Astrocyte (in vitro differentiated cells and primary cell): ENCODE results near the gene EIF4ENIF1. TPM values are rescaled to one million over a fixed set of nuclear protein-coding genes. Genes with fewer than 3 reads are reported as not detected.

Experiments
- DNase-seq: peaks from one replicate; pipeline ENCODE4 v3.0.0-alpha.2; 2010; ENCODE audit warnings: low read depth
- FAIRE-seq: peaks from 2 replicates; lab custom pipeline; 2011; peaks lifted over from hg19 to GRCh38; lab: Jason Lieb, UNC
- H2AFZ ChIP-seq: 2 replicates; pipeline ENCODE4 v1.6.0; 2012; ENCODE audit warnings: low read depth, low read length, inconsistent platforms
- H3K27ac ChIP-seq: 2 replicates; pipeline ENCODE4 v1.5.1; 2011; ENCODE audit warnings: low read depth, low read length, inconsistent platforms
- H3K27me3 ChIP-seq: 2 replicates; pipeline ENCODE4 v1.6.0; 2011; ENCODE audit warnings: low read length, inconsistent platforms; ENCODE audit not compliant: insufficient read depth
- H3K36me3 ChIP-seq: 2 replicates; pipeline ENCODE4 v1.5.1; 2011; ENCODE audit warnings: low read length, inconsistent platforms; ENCODE audit not compliant: insufficient read depth
- H3K4me1 ChIP-seq: 2 replicates; pipeline ENCODE4 v1.5.1; 2011; ENCODE audit warnings: low read length, inconsistent platforms; ENCODE audit not compliant: insufficient read depth
- H3K4me2 ChIP-seq: 2 replicates; pipeline ENCODE4 v1.6.0; 2012; ENCODE audit warnings: low read length, inconsistent platforms
- H3K4me3 ChIP-seq: 2 replicates; pipeline ENCODE4 v1.5.1; 2011; ENCODE audit warnings: low read depth, mild to moderate bottlenecking, low read length, inconsistent platforms; ENCODE audit not compliant: insufficient read depth
- H3K79me2 ChIP-seq: 2 replicates; pipeline ENCODE4 v1.6.0; 2012; ENCODE audit warnings: mild to moderate bottlenecking, low read length, inconsistent platforms; ENCODE audit not compliant: insufficient read depth
- H3K9ac ChIP-seq: 2 replicates; pipeline ENCODE4 v1.6.0; 2012; ENCODE audit warnings: mild to moderate bottlenecking, low read length, inconsistent platforms
- H3K9me3 ChIP-seq: 2 replicates; pipeline ENCODE4 v1.5.1; 2012; ENCODE audit warnings: low read depth, mild to moderate bottlenecking, low read length, inconsistent platforms; ENCODE audit not compliant: insufficient read depth
- H4K20me1 ChIP-seq: 2 replicates; pipeline ENCODE4 v1.6.0; 2012; ENCODE audit warnings: low read length, inconsistent platforms; ENCODE audit not compliant: insufficient read depth
- H3K27ac Mint-ChIP-seq: one replicate; pipeline ENCODE4 v1.8.0; 2021; ENCODE audit warnings: mild to moderate bottlenecking, mixed read lengths; ENCODE audit not compliant: unreplicated experiment
- H3K27me3 Mint-ChIP-seq: one replicate; pipeline ENCODE4 v1.8.0; 2021; ENCODE audit warnings: low read depth, mixed read lengths; ENCODE audit not compliant: unreplicated experiment
- H3K36me3 Mint-ChIP-seq: one replicate; pipeline ENCODE4 v1.8.0; 2021; ENCODE audit warnings: low read depth, mixed read lengths; ENCODE audit not compliant: unreplicated experiment
- H3K4me1 Mint-ChIP-seq: one replicate; pipeline ENCODE4 v1.8.0; 2021; ENCODE audit warnings: low read depth, mixed read lengths; ENCODE audit not compliant: unreplicated experiment
- H3K4me3 Mint-ChIP-seq: one replicate; pipeline ENCODE4 v1.8.0; 2021; ENCODE audit warnings: mild to moderate bottlenecking, moderate library complexity, mixed read lengths; ENCODE audit not compliant: unreplicated experiment
- H3K9me3 Mint-ChIP-seq: one replicate; pipeline ENCODE4 v1.8.0; 2021; ENCODE audit warnings: mild to moderate bottlenecking, mixed read lengths; ENCODE audit not compliant: unreplicated experiment
- EZH2 ChIP-seq: IDR thresholded peaks from 2 replicates; pipeline ENCODE4 v1.6.1; 2012; ENCODE audit warnings: mild to moderate bottlenecking, low read length, inconsistent platforms; ENCODE audit not compliant: insufficient read depth
- total RNA-seq: library from RNA; stranded (reverse); gene quantifications from 2 replicates; pipeline ENCODE4 v1.2.1, GENCODE V29; 2021
- TF ChIP-seq, protein P1 (sequence below): IDR thresholded peaks from 2 replicates; pipeline ENCODE4 v1.5.1; 2011; ENCODE audit warnings: low read depth, mild to moderate bottlenecking, inconsistent platforms, low read length, moderate library complexity; ENCODE audit not compliant: insufficient read depth

The EIF4ENIF1 gene
- total RNA-seq, 1 donor from 2014 or later, result 27.0 TPM

DNA sequence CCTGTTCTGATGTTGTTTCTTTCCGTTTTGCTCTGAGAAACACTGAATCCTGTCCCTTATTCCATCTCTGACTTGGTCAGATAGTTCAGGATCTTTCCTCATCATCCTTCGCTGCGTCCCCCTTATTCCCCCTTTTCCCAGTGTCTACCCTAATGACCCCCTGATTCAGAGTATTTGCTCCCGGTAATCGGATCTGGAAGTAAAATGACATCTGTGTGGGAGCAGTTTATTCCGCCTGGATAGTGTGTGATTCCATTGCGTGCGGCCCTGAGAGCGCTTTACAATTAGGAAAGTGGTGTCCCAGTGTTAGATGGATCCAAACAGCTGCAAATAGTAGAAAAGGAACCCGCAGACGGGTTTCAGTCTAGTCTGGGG, 89.6 kb downstream of the EIF4ENIF1 start:
- Mint-ChIP-seq H3K4me3 (peak overlapping the region; percentile 95), H3K27ac (peak overlapping the region; percentile 94), H3K4me1 (peaks cover 2% of the 10 kb centered on the region), H3K27me3 (no peaks in the 10 kb centered on the region), H3K36me3 (no peaks in the 10 kb centered on the region), H3K9me3 (no peaks in the 10 kb centered on the region)
- TF ChIP-seq, protein P1, sequence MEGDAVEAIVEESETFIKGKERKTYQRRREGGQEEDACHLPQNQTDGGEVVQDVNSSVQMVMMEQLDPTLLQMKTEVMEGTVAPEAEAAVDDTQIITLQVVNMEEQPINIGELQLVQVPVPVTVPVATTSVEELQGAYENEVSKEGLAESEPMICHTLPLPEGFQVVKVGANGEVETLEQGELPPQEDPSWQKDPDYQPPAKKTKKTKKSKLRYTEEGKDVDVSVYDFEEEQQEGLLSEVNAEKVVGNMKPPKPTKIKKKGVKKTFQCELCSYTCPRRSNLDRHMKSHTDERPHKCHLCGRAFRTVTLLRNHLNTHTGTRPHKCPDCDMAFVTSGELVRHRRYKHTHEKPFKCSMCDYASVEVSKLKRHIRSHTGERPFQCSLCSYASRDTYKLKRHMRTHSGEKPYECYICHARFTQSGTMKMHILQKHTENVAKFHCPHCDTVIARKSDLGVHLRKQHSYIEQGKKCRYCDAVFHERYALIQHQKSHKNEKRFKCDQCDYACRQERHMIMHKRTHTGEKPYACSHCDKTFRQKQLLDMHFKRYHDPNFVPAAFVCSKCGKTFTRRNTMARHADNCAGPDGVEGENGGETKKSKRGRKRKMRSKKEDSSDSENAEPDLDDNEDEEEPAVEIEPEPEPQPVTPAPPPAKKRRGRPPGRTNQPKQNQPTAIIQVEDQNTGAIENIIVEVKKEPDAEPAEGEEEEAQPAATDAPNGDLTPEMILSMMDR, result no peak
- no peak for TF ChIP-seq EZH2
- Histone ChIP-seq H3K4me2 (peak overlapping the region; percentile 95), H4K20me1 (peaks cover 28% of the 10 kb centered on the region), H3K9me3 (no peaks in the 10 kb centered on the region), H3K36me3 (peaks cover 15% of the 10 kb centered on the region), H3K9ac (peak overlapping the region; percentile 99), H3K4me1 (peaks cover 5% of the 10 kb centered on the region), H3K27ac (peak overlapping the region; percentile 88), H3K4me3 (peak overlapping the region; percentile 97), H3K79me2 (peaks cover 52% of the 10 kb centered on the region), H2AFZ (peak overlapping the region; percentile 89), H3K27me3 (no peaks in the 10 kb centered on the region)
- DNase-seq (peak; percentile 33), FAIRE-seq (no peak)

DNA sequence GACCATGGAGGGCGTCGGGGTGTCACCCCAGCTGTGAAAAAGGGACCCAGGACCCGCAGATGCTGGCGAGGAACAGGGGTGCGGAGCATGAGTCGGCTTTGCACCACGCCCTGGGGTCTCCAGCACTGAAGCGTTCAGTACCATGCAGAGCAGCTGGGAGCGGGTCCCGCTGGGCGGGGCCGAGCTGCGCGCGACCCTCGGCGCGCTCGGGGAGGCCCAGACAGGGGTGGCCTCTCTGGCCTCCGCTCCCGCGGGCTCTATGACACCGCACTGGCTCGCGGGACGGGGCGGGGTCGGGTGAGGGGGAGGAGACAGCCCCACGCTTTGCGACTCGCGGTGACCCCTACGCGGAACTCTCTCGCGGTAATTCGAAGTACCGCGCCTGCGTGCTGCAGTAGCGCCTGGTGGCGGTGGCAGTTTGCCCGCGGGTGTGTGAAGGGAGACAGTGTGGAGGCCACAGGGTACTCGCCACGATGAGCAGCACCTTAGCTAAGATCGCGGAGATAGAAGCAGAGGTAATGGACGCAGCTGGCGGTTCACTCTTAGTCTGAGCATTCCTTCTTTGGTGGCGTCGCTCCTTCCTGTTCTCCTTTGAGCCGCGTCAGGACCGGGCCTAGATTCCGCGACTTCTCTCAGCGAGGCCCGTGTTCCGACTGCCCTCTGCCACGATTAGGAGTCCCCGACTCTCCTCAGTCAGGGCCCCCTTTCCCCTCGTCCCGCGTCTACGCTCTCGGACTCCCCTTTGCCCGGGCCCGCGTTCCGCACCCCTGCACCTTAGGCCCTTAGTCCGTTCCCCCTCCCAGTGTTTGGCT, 90.2 kb downstream of the EIF4ENIF1 start, which contains the start of gene DRG1:
Gene DRG1 (plus strand): TSS at position 394 of the 812 bp plus-strand sequence. CDS start 80 bp downstream, at position 474.
- Mint-ChIP-seq H3K4me1 (peaks cover 3% of the 10 kb centered on the region), H3K36me3 (no peaks in the 10 kb centered on the region), H3K27me3 (no peaks in the 10 kb centered on the region), H3K9me3 (no peaks in the 10 kb centered on the region), H3K4me3 (peak within 1 kb of the TSS; percentile 95), H3K27ac (peak within 1 kb of the TSS; percentile 94)
- H3K27me3 ChIP-seq, result no peaks in the 10 kb centered on the region
- peak; percentile 80 for DNase-seq
- peak within 1 kb of the TSS; percentile 95 for H3K4me2 ChIP-seq
- peak within 1 kb of the TSS; percentile 89 for H2AFZ ChIP-seq
- peaks cover 5% of the 10 kb centered on the region for H3K4me1 ChIP-seq
- H4K20me1 ChIP-seq, result peaks cover 28% of the 10 kb centered on the region
- FAIRE-seq, result peak; percentile 37
- H3K79me2 ChIP-seq, result peaks cover 48% of the 10 kb centered on the region
- peak within 1 kb of the TSS; percentile 88 for H3K27ac ChIP-seq
- H3K4me3 ChIP-seq, result peak within 1 kb of the TSS; percentile 97
- H3K36me3 ChIP-seq, result peaks cover 11% of the 10 kb centered on the region
- no peaks in the 10 kb centered on the region for H3K9me3 ChIP-seq
- H3K9ac ChIP-seq, result peak within 1 kb of the TSS; percentile 99
- no peak for TF ChIP-seq EZH2
- TF ChIP-seq, protein P1, result no peak

DNA sequence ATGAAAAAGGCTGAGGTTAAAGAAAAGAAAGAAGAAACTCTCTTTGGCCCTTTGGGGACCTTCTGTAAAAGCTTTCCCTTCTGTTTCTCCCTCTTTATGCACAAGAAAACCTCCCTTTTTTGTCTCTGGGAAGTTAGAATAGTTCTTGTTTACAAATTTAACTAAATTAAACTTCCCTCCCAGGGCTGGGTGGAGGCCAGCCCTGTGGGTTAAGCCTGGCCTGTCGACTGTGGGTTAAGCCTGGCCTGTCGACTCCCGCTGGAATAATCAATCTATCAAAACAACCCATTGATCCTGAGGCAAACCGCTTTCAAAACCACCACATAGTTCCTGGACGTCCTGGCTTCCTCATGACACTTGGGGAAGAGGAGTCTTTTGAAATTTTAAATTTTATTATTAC, 91.4 kb downstream of the EIF4ENIF1 start:
- H3K9me3 Mint-ChIP-seq, result peaks cover 2% of the 10 kb centered on the region
- H3K36me3 Mint-ChIP-seq, result no peaks in the 10 kb centered on the region
- no peak overlapping the region for H2AFZ ChIP-seq
- H3K4me3 Mint-ChIP-seq, result peak overlapping the region; percentile 95
- H3K27ac ChIP-seq, result no peak overlapping the region
- H3K27me3 Mint-ChIP-seq, result no peaks in the 10 kb centered on the region
- H3K9ac ChIP-seq, result no peak overlapping the region
- no peaks in the 10 kb centered on the region for H3K27me3 ChIP-seq
- peaks cover 5% of the 10 kb centered on the region for H3K4me1 ChIP-seq
- H3K79me2 ChIP-seq, result peaks cover 39% of the 10 kb centered on the region
- DNase-seq, result no peak
- peak overlapping the region; percentile 34 for H3K27ac Mint-ChIP-seq
- H3K36me3 ChIP-seq, result peaks cover 5% of the 10 kb centered on the region
- no peak overlapping the region for H3K4me2 ChIP-seq
- no peak overlapping the region for H3K4me3 ChIP-seq
- peaks cover 21% of the 10 kb centered on the region for H4K20me1 ChIP-seq
- FAIRE-seq, result no peak
- peaks cover 4% of the 10 kb centered on the region for H3K4me1 Mint-ChIP-seq
- H3K9me3 ChIP-seq, result no peaks in the 10 kb centered on the region
- TF ChIP-seq, protein P1, result no peak
- TF ChIP-seq EZH2, result no peak
